Measurements from ENCODE around the gene CUX1.

DNA sequence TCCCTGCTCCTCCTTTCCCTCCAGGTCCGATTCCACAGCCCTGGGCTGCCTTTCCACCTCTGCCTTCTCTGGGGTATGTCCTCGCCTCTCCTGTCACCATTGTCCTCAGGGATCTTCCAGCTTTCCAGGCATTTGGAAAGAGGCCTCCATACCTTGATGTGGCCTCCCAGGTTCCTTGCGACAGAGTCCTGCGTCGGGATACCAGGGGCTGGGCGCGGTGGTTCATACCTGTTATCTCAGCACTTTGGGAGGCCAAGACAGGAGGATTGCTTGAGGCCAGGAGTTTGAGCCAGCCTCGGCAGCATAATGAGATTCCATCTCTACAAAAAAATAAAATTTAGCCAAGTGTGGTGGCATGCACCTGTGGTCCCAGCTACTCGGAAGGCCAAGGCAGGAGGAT, 171.1 kb downstream of the CUX1 start:
- TF ChIP-seq TP53 (CRISPR knock-in tag; IDR thresholded peaks at IDR 0.05): no peak
- TF ChIP-seq, protein P1, sequence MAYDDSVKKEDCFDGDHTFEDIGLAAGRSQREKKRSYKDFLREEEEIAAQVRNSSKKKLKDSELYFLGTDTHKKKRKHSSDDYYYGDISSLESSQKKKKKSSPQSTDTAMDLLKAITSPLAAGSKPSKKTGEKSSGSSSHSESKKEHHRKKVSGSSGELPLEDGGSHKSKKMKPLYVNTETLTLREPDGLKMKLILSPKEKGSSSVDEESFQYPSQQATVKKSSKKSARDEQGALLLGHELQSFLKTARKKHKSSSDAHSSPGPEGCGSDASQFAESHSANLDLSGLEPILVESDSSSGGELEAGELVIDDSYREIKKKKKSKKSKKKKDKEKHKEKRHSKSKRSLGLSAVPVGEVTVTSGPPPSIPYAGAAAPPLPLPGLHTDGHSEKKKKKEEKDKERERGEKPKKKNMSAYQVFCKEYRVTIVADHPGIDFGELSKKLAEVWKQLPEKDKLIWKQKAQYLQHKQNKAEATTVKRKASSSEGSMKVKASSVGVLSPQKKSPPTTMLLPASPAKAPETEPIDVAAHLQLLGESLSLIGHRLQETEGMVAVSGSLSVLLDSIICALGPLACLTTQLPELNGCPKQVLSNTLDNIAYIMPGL (CRISPR knock-in tag; IDR thresholded peaks at IDR 0.05): no peak
